HG03432 (cell line): Measurements from ENCODE around the gene SDR9C7.
"Not testable (repeated sequence)": the region's sequence is repeated elsewhere in the genome, so short reads cannot be mapped to it uniquely, and the experiment has no call there.

Source experiments
- ATAC-seq: cut with Tn5 transposase; IDR thresholded peaks from one replicate; pipeline ENCODE4 v1.9.1; 2021; ENCODE audit warnings: mild to moderate bottlenecking, moderate library complexity; ENCODE audit not compliant: unreplicated experiment

Gene SDR9C7

DNA sequence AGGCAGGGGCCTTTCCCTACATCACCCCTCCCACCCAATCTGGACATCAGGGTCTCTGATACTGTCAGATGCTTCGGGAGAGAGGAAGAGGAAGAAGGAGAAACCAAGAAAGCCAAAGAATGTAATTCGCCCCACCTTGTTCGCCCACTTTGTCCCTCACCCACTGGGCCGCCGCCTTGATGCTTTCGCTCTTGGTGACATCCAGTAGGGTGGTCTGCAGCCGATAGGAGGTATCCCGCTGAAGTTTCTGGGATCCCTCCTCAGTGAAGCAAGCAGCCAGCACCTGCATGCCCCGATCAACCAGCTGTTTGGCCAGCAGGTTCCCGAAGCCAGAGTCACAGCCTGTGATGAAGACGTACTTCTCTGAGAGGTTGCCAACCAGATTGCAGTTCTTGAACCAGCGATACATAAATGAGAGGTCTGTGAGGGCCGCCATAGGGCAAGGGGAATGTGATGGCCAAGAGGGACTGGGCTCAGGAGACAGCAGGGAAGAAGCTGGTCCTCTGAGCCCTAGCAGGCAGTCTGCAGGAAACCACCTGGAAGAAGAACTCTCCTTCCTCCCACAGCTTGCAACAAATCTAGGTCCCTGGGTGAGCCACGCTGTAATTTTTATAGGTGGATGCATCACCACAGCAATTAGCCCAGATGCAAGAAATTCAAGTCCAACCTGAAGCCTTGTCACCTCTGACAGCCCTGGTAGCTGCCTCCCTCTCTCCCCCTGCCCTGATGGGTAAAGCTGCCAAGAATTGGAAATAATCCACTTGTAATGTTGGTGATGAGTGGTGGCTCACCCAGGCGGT, at the start of gene SDR9C7:
Gene SDR9C7, minus strand, starts transcription at position 583 of the 800 bp plus-strand sequence. Its CDS starts 147 bp downstream, at position 436.
- ATAC-seq: no peak

DNA sequence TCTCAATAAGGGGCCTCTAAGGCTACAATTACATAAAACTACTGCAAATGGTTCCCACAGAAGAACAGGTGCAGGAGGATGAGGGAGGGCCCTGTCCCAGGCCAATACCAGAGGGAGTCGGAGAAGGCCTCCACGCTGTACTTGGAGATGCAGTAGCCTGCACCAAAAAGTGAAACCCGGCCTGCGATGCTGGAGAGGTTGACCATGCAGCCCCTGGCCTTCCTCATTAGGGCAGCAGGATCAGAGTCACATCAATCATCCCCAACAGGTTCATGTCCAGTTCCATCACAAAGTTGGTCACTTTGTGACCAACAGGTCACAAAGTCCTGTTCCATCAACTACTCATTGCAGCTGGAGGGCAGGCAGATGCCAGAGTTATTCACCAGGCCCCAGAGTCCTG, 49.2 kb upstream of the SDR9C7 start:
- no peak for ATAC-seq

DNA sequence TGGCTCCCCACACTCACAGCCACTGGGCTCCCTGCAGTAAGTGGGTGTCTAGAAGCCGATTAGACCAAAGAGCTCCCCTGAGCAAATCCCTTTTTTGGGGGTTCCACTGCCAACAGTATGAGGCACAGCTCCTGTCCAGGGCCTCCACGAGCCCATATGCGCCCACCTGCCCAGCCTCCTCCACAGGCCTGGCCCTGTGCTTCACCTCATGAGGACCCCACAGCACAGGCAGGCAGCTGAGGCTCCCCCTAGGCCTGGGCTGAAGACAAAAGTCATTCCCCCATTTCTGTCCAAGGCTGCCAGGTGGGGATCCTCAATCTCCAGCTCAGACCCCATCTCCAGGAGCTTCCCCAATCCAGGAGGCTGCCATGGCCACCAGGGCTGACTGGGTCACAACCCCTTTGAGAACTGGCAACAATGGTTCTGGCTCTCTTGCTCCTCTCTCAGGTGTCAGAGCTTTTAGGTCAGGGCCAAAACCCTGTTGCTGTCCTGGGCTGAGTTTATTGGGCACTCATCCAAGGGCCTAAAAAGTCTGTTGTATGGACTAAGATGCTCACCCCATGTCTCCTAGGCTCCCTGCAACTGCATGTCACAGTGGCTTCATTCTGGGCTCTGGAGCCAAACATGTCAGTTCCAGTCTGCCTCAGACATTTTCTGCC, 48.5 kb upstream of the SDR9C7 start:
- not testable (repeated sequence) for ATAC-seq

DNA sequence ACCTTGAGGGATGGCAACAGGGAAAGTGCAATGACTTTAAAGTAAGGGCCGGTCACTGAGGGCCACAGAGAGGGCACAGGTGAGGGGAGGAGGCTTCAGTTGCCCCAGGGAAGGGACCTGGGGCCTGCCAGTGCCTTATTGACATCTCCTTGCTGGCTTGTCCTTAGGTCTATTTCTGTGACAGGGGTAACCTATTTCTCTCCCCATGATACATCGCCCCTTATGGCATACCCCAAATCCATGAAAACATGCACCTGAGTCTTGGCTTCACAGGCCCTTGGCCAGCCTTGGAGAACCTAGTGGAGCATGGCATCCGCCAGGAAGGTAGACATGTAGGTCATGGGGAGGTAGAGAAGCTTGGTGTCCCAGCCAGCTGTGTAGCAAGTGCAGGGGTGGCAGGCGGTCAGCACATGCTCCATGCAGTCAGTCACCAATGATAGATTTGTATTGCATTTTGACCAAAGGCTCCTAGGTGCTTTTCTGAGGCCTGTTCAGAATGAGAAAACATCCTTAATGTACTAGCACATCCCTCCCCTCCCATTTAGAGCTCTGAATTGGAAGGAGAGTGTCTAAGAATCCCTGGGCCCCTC, 46.8 kb upstream of the SDR9C7 start:
- ATAC-seq: no peak

GRCh38 chr12:56980268-56980667, 46.1 kb upstream of the SDR9C7 start:
- ATAC-seq: no peak

- ATAC-seq: no peak
These were observed 45.4 kb upstream of the SDR9C7 start for GRCh38 chr12:56979628-56980027.

GRCh38 chr12:56978397-56979138, 44.4 kb upstream of the SDR9C7 start:
- ATAC-seq: no peak

GRCh38 chr12:56977361-56977760, 43.2 kb upstream of the SDR9C7 start:
- not testable (repeated sequence) for ATAC-seq

DNA sequence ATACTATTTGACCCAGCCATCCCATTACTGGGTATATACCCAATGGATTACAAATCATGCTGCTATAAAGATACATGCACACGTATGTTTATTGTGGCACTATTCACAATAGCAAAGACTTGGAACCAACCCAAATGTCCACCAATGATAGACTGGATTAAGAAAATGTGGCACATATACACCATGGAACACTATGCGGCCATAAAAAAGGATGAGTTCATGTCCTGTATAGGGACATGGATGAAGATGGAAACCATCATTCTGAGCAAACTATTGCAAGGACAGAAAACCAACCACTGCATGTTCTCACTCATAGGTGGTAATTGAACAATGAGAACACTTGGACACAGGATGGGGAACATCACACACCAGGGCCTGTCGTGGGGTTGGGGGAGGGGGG, 40.0 kb upstream of the SDR9C7 start:
- not testable (repeated sequence) for ATAC-seq

GRCh38 chr12:56968910-56969309, 34.7 kb upstream of the SDR9C7 start:
- not testable (repeated sequence) for ATAC-seq

DNA sequence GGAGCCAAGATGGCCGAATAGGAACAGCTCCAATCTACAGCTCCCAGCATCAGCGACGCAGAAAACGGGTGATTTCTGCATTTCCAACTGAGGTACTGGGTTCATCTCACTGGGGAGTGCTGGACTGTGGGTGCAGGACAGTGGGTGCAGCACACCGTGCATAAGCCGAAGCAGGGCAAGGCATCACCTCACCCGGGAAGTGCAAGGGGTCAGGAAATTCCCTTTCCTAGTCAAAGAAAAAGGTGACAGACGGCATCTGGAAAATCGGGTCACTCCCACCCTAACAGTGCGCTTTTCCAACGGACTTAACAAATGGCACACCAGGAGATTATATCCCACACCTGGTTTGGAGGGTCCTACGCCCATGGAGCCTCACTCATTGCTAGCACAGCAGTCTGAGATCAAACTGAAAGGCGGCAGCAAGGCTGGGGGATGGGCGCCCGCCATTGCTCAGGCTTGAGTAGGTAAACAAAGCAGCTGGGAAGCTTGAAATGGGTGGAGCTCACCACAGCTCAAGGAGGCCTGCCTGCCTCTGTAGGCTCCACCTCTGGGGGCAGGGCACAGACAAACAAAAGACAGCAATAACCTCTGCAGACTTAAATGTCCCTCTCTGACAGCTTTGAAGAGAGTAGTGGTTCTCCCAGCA, 31.9 kb upstream of the SDR9C7 start:
- not testable (repeated sequence) for ATAC-seq

GRCh38 chr12:56965124-56965523, 30.9 kb upstream of the SDR9C7 start:
- not testable (repeated sequence) for ATAC-seq

- ATAC-seq: not testable (repeated sequence)
These were observed 29.3 kb upstream of the SDR9C7 start for GRCh38 chr12:56963557-56963956.

GRCh38 chr12:56962247-56962646, 28.0 kb upstream of the SDR9C7 start:
- ATAC-seq: not testable (repeated sequence)

DNA sequence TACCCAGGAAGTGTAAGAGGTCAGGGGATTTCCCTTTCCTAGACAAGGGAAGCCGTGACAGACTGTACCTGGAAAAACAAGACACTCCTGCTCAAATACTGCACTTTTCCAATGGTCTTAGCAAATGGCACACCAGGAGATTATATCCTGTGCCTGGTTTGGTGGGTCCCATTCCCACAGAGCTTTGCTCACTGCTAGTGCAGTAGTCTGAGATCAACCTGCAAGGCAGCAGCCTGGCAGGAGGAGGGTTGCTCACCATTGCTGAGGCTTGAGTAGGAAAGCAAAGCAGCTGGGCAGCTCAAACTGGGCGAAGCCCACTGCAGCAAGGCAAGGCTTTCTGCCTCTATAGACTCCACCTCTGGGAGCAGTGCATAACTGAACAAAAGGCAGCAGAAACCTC, 24.2 kb upstream of the SDR9C7 start:
- no peak for ATAC-seq

DNA sequence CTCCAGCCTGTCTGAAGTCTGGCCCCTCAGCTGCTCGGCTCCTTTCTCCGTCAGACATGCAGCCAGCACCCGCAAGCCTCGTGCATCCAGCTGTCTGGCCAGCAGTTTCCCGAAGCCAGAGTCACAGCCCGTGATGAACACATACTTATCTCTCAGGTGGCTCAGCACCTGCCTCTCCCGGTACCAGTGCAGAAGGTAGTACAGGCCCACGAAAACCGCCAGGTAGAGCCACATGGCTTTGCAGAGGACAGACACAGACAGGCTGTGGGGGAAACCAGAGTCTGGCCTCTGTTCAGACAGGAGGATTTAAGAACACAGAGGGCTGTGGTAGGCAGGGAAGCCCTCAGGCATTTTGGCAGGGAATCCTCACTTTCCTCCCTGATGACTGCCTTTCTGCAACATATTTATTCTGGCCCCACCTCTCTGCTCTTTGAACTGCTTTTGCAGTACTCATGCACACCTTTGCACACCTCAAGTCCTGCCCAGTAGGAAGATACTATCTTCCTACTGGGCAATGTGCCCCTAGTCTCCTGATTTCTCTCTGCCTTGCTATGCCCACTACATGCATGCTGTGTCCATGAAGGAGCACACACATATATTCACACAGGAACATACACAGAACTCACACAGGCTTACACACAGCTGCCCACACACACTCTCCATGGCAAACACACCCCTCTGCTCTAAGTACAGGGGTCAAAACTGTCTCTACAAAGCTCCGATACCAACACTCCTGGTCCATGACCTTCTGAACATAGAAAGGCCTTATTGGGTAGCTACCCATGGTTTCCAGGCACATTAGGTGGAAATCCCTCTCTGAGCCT, 23.2 kb upstream of the SDR9C7 start, which contains the start of gene RDH16:
Gene RDH16, minus strand, starts transcription at position 380 of the 824 bp plus-strand sequence. Its CDS starts 146 bp downstream, at position 234.
- no peak for ATAC-seq

DNA sequence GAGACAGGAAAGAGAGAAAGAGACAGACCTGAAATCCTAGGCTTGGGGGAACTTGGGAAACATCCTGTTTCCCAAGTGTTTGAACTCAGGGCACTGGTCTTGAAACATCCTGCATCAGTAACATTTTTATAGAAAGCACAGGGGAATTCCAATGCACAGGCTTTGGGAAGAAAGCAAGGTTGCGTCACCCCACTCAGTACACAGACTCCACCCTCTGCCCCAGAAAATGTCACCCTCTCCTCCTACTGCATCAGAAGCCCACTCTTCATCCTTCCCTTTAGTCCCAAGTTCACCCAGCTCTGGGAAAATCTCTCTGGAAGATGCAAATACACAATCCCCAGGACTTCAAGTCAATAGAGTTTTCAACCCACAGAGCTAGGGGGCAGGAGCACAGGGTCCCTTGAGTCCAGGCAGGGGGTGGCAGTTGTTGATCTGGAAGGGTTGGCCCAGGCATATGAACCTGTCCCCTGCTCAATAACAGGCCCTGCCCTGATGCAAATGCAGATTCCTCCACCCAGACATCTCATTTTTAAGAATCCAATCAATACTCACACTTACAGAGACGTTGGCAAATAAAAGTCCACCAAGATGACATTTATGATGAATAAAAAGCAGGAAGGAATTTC, 21.5 kb upstream of the SDR9C7 start:
- ATAC-seq: no peak

DNA sequence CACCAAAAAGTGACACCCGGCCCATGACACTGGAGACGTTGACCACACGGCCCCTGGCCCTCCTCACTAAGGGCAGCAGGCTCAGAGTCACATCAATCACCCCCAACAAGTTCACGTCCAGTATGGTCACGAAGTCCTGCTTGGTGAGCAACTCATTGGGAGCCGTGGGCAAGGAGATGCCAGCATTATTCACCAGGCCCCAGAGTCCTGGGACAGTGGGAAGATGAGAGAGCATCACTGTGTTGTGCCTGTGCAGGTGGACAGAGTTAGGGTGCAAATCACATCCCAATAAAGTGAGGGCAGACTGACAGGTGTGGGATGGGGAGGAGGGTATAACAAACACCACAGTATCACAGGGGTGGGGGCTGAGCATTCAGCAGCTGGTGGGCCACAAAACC, 20.7 kb upstream of the SDR9C7 start:
- ATAC-seq: no peak
